ENCODE data around the gene C11orf97. TPM values are rescaled to one million over a fixed set of nuclear protein-coding genes. Genes with fewer than 3 reads are reported as not detected.
"Not testable (repeated sequence)": the region's sequence is repeated elsewhere in the genome, so short reads cannot be mapped to it uniquely, and the experiment has no call there.

C11orf97 gene
- total and polyA plus RNA-seq, 4 experiments from 2014 or later = not detected

DNA sequence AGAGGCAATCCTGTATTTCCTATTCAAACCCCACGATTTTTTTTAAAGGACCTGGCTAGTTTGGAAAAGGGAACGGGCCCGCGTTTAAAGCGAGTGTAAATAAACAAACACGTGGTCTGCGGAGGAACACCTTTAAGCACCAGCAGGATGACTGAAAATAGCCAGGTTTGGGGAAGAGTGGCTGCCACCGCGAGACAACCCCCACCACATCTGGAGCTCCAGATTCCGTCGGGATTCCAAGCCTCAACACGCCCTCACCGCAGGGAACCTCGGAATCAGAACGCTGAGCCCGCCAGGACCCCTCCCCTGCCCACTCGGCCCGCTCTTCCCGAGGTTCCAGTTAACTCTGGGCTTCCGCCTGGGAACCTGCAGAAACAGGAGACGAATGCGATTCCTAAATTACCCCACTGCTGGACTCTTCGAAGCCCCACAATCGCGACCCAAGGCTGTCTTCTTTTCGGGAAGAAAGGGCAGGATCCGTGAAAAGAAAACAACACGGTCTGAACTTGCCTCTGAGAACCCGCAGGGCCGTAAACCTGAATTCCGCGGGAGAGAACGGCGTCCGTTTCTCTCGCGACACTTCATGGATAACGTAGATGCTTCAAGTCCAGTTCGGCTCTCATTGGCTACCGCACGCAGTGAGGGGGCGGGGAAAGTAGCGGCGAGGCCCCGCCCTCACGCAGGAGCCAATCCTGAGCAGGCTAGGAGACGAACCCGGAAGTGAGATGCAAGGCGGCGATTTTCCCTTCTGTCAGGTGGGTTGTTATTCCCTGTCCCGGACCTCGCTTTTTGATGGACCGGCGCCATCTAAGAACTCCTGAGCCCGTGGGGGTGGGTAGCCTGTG lies 18.8 kb upstream of the C11orf97 start, which contains the start of the genes ANKRD49 and MRE11:
Gene ANKRD49, plus strand, starts transcription at position 704 of the 845 bp plus-strand sequence. CDS start 2,710 bp downstream, outside the sequence.
Gene MRE11, minus strand, starts transcription at position 564 of the 845 bp plus-strand sequence. CDS start 1,043 bp downstream, outside the sequence.
- Histone ChIP-seq H3K36me3 (ENCODE audit: insufficient read depth, low read length) (peaks cover 34% of the 10 kb centered on the region), H3K27me3 (ENCODE audit: insufficient read depth, low read length) (no peaks in the 10 kb centered on the region), H3K4me1 (ENCODE audit: insufficient read depth, low read length) (peaks cover 36% of the 10 kb centered on the region), H3K9me3 (ENCODE audit: control insufficient read depth in 1 of 2, low read length in 2 of 2) (no peaks in the 10 kb centered on the region), H3K27ac (ENCODE audit: low read depth, low read length) (peak within 1 kb of the TSS; percentile 86), H3K4me3 (ENCODE audit: low read length in 2 of 2) (peak within 1 kb of the TSS; percentile 90 to 94)
- Mint-ChIP-seq H3K27ac (peak within 1 kb of the TSS; percentile 91 to 99 (median 98)), H3K4me3 (peak within 1 kb of the TSS; percentile 94 to 98 (median 97)), H3K27me3 (no peaks in the 10 kb centered on the region), H3K36me3 (peaks cover 33 to 42% of the 10 kb centered on the region in 2 donors), H3K4me1 (peaks cover 20 to 50% (median 28%) of the 10 kb centered on the region in 4 donors), H3K9me3 (peaks cover 0 to 3% (median 0%) of the 10 kb centered on the region in 8 donors)
- POLR2A ChIA-PET (ENCODE audit: partially characterized antibody) = interaction anchor here (0.6 to 2.1 kb wide), 5 partner anchors 9 to 1297 kb away, joined by 3 to 10 read pairs (median 7); partner anchors contain the start of genes C11orf54, C11orf97, CEP57 and PANX1
- intact Hi-C loops (cut with micrococcal nuclease) = loop anchor here (1.0 to 10.0 kb wide), 12 partner anchors 11 to 1899 kb away; partner anchors contain the start of genes C11orf54, CEP295, CWC15 and FAM76B
- CTCF ChIA-PET (ENCODE audit: partially characterized antibody) = no interaction called here
- DNase-seq = peak; percentile 97 to 98 (median 97)

DNA sequence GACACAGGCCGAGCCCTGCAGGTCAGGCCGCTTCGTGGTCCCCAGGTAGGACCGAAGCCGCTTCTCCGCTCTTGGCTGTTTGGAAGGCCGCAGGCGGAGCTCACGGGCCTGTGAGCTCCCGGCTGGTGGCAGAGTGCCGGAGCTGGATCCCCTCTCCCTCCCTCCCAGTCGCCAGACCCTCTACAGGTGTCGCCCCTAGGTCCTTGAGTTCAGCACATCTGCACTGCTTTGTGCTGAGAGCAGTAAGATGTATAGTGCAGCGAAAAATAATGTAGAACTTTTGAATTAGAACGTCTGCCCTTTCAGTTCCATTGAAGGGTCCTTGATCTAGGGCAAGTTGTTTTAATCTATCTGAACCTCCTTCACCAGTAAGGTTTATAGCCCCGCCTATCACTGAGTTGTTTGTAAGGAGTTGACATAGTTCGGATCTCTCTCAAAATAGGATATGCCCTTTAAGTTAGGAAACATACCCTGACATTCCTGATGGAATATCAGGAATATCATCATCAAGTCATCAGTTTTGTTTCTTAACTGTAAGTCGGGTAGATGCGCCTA lies 18.1 kb upstream of the C11orf97 start:
- peaks cover 29 to 42% of the 10 kb centered on the region in 2 donors for H3K36me3 Mint-ChIP-seq
- Histone ChIP-seq H3K27me3 (ENCODE audit: insufficient read depth, low read length) (no peaks in the 10 kb centered on the region), H3K4me3 (ENCODE audit: low read length in 2 of 2) (peak overlapping the region; percentile 90 to 94), H3K36me3 (ENCODE audit: insufficient read depth, low read length) (peaks cover 31% of the 10 kb centered on the region), H3K27ac (ENCODE audit: low read depth, low read length) (peak overlapping the region; percentile 86), H3K4me1 (ENCODE audit: insufficient read depth, low read length) (peaks cover 36% of the 10 kb centered on the region), H3K9me3 (ENCODE audit: control insufficient read depth in 1 of 2, low read length in 2 of 2) (no peaks in the 10 kb centered on the region)
- H3K27ac Mint-ChIP-seq = peak overlapping the region; percentile 91 to 99 (median 98)
- DNase-seq = no peak
- peak overlapping the region; percentile 94 to 98 (median 97) for H3K4me3 Mint-ChIP-seq
- intact Hi-C loops (cut with micrococcal nuclease) = loop anchor here (2.0 to 10.0 kb wide), 7 partner anchors 479 to 1898 kb away; partner anchors contain the start of genes C11orf54, CWC15, FAM76B and JRKL
- ChIA-PET POLR2A (ENCODE audit: partially characterized antibody) (interaction anchor here (0.6 to 2.1 kb wide), 5 partner anchors 8 to 1296 kb away, joined by 3 to 10 read pairs (median 7); partner anchors contain the start of genes C11orf54, C11orf97, CEP57 and PANX1), CTCF (ENCODE audit: partially characterized antibody) (no interaction called here)
- no peaks in the 10 kb centered on the region for H3K27me3 Mint-ChIP-seq
- peaks cover 20 to 47% (median 28%) of the 10 kb centered on the region in 4 donors for H3K4me1 Mint-ChIP-seq
- H3K9me3 Mint-ChIP-seq = peaks cover 0 to 3% (median 0%) of the 10 kb centered on the region in 8 donors

- H3K4me1 Mint-ChIP-seq = peaks cover 5 to 10% (median 8%) of the 10 kb centered on the region in 4 donors
- intact Hi-C loops (cut with micrococcal nuclease) = no loop called here
- Histone ChIP-seq H3K4me3 (ENCODE audit: low read length in 2 of 2) (no peak overlapping the region), H3K9me3 (ENCODE audit: control insufficient read depth in 1 of 2, low read length in 2 of 2) (no peaks in the 10 kb centered on the region), H3K27me3 (ENCODE audit: insufficient read depth, low read length) (no peaks in the 10 kb centered on the region), H3K4me1 (ENCODE audit: insufficient read depth, low read length) (peaks cover 8% of the 10 kb centered on the region), H3K36me3 (ENCODE audit: insufficient read depth, low read length) (peaks cover 21% of the 10 kb centered on the region), H3K27ac (ENCODE audit: low read depth, low read length) (no peak overlapping the region)
- H3K4me3 Mint-ChIP-seq = no peak overlapping the region
- no peaks in the 10 kb centered on the region for H3K27me3 Mint-ChIP-seq
- no peak for DNase-seq
- peak overlapping the region in 2 of 7 donors; percentile 1 to 55 for H3K27ac Mint-ChIP-seq
- ChIA-PET POLR2A (ENCODE audit: partially characterized antibody) (interaction anchor here (0.7 kb wide), 1 partner anchor 8 kb away, joined by 3 read pairs; no protein-coding TSS in a partner anchor), CTCF (ENCODE audit: partially characterized antibody) (interaction anchor here (2.0 kb wide), 1 partner anchor 20 kb away, joined by 4 read pairs; no protein-coding TSS in a partner anchor)
- H3K9me3 Mint-ChIP-seq = peaks cover 0 to 6% (median 0%) of the 10 kb centered on the region in 8 donors
- H3K36me3 Mint-ChIP-seq = peaks cover 23 to 53% of the 10 kb centered on the region in 2 donors
These were observed 12.1 kb upstream of the C11orf97 start for GRCh38 chr11:94500181-94500580.

- intact Hi-C loops (cut with micrococcal nuclease) = no loop called here
- H3K27ac ChIP-seq (ENCODE audit: low read depth, low read length) = no peak overlapping the region
- no peak overlapping the region for H3K4me3 Mint-ChIP-seq
- peaks cover 0 to 5% (median 0%) of the 10 kb centered on the region in 8 donors for H3K9me3 Mint-ChIP-seq
- no peaks in the 10 kb centered on the region for H3K27me3 Mint-ChIP-seq
- H3K27ac Mint-ChIP-seq = no peak overlapping the region
- peaks cover 21% of the 10 kb centered on the region for H3K36me3 ChIP-seq (ENCODE audit: insufficient read depth, low read length)
- H3K36me3 Mint-ChIP-seq = peaks cover 21 to 51% of the 10 kb centered on the region in 2 donors
- H3K4me1 Mint-ChIP-seq = peaks cover 0 to 2% (median 0%) of the 10 kb centered on the region in 4 donors
- CTCF ChIA-PET (ENCODE audit: partially characterized antibody) = interaction anchor here (0.7 to 2.2 kb wide), 5 partner anchors 9 to 1267 kb away, joined by 3 to 10 read pairs (median 3); no protein-coding TSS in a partner anchor
- no peaks in the 10 kb centered on the region for H3K4me1 ChIP-seq (ENCODE audit: insufficient read depth, low read length)
- H3K27me3 ChIP-seq (ENCODE audit: insufficient read depth, low read length) = no peaks in the 10 kb centered on the region
- H3K9me3 ChIP-seq (ENCODE audit: control insufficient read depth in 1 of 2, low read length in 2 of 2) = no peaks in the 10 kb centered on the region
- DNase-seq = no peak
- POLR2A ChIA-PET (ENCODE audit: partially characterized antibody) = no interaction called here
- no peak overlapping the region for H3K4me3 ChIP-seq (ENCODE audit: low read length in 2 of 2)
These were observed 10.7 kb upstream of the C11orf97 start for GRCh38 chr11:94501522-94501921.

GRCh38 chr11:94504689-94505293 lies 7.5 kb upstream of the C11orf97 start:
- peaks cover 0 to 2% (median 0%) of the 10 kb centered on the region in 4 donors for H3K4me1 Mint-ChIP-seq
- ChIA-PET POLR2A (ENCODE audit: partially characterized antibody) (no interaction called here), CTCF (ENCODE audit: partially characterized antibody) (interaction anchor here (0.6 to 3.0 kb wide), 17 partner anchors 8 to 1270 kb away, joined by 3 to 35 read pairs (median 4); no protein-coding TSS in a partner anchor)
- intact Hi-C loops (cut with micrococcal nuclease) = loop anchor here (1.0 to 5.0 kb wide), 3 partner anchors 11 to 609 kb away; partner anchors contain the start of genes ANKRD49 and MRE11
- H3K4me3 Mint-ChIP-seq = no peak overlapping the region
- H3K27me3 ChIP-seq (ENCODE audit: insufficient read depth, low read length) = no peaks in the 10 kb centered on the region
- H3K27ac Mint-ChIP-seq = no peak overlapping the region
- no peaks in the 10 kb centered on the region for H3K36me3 ChIP-seq (ENCODE audit: insufficient read depth, low read length)
- no peak overlapping the region for H3K27ac ChIP-seq (ENCODE audit: low read depth, low read length)
- H3K9me3 Mint-ChIP-seq = peaks cover 0 to 3% (median 0%) of the 10 kb centered on the region in 8 donors
- H3K36me3 Mint-ChIP-seq = peaks cover 0 to 22% of the 10 kb centered on the region in 2 donors
- no peaks in the 10 kb centered on the region for H3K4me1 ChIP-seq (ENCODE audit: insufficient read depth, low read length)
- no peaks in the 10 kb centered on the region for H3K27me3 Mint-ChIP-seq
- no peak overlapping the region for H3K4me3 ChIP-seq (ENCODE audit: low read length in 2 of 2)
- no peaks in the 10 kb centered on the region for H3K9me3 ChIP-seq (ENCODE audit: control insufficient read depth in 1 of 2, low read length in 2 of 2)
- peak in 4 of 5 donors; percentile 42 to 52 (median 48) for DNase-seq

- H3K4me1 ChIP-seq (ENCODE audit: insufficient read depth, low read length); POLR2A ChIA-PET (ENCODE audit: partially characterized antibody); H3K9me3 ChIP-seq (ENCODE audit: control insufficient read depth in 1 of 2, low read length in 2 of 2); H3K27me3 Mint-ChIP-seq; H3K4me1 Mint-ChIP-seq; H3K4me3 ChIP-seq (ENCODE audit: low read length in 2 of 2); H3K27ac Mint-ChIP-seq; H3K36me3 Mint-ChIP-seq; H3K4me3 Mint-ChIP-seq; H3K27me3 ChIP-seq (ENCODE audit: insufficient read depth, low read length); H3K9me3 Mint-ChIP-seq; DNase-seq; H3K27ac ChIP-seq (ENCODE audit: low read depth, low read length); H3K36me3 ChIP-seq (ENCODE audit: insufficient read depth, low read length): not testable (repeated sequence)
- CTCF ChIA-PET (ENCODE audit: partially characterized antibody) = interaction anchor here (1.2 kb wide), 1 partner anchor 10 kb away, joined by 3 read pairs; no protein-coding TSS in a partner anchor
- intact Hi-C loops (cut with micrococcal nuclease) = loop anchor here (5.0 kb wide), 1 partner anchor 324 kb away; no protein-coding TSS in a partner anchor
These were observed 5.7 kb upstream of the C11orf97 start for GRCh38 chr11:94506513-94506912.

All from CD4-positive, alpha-beta memory T cell (primary cell).